SJCRH30 (cell line): ENCODE measurements around the gene TRMT2A. TPM values are rescaled to one million over a fixed set of nuclear protein-coding genes. Genes with fewer than 3 reads are reported as not detected.
A peak's percentile ranks its signal among the peaks of the same experiment; 100 is the strongest.
"Not testable (repeated sequence)": the region's sequence is repeated elsewhere in the genome, so short reads cannot be mapped to it uniquely, and the experiment has no call there.

Experiments
- DNase-seq, 2 experiments: peaks; one replicate each; pipeline ENCODE4 v3.0.0-alpha.2; 2015 to 2020
- H3K27ac ChIP-seq: fragments of 250-450 bp; sonication (Bioruptor Pico); 2 replicates; pipeline ENCODE4 v1.5.1; 2020; ENCODE audit warnings: mild to moderate bottlenecking, moderate library complexity
- H3K27me3 ChIP-seq: fragments of 250-450 bp; sonication (Bioruptor Pico); 2 replicates; pipeline ENCODE4 v1.5.1; 2020; ENCODE audit warnings: mild to moderate bottlenecking, moderate library complexity
- H3K36me3 ChIP-seq: fragments of 250-450 bp; sonication (Bioruptor Pico); 2 replicates; pipeline ENCODE4 v1.5.1; 2020; ENCODE audit warnings: mild to moderate bottlenecking, moderate library complexity
- H3K4me1 ChIP-seq: fragments of 250-450 bp; sonication (Bioruptor Pico); 2 replicates; pipeline ENCODE4 v1.5.1; 2020; ENCODE audit warnings: mild to moderate bottlenecking, moderate library complexity
- H3K4me3 ChIP-seq: fragments of 250-450 bp; sonication (Bioruptor Pico); 2 replicates; pipeline ENCODE4 v1.5.1; 2020; ENCODE audit warnings: mild to moderate bottlenecking, moderate library complexity
- H3K9me3 ChIP-seq: fragments of 250-450 bp; sonication (Bioruptor Pico); replicated peaks from 2 replicates; pipeline ENCODE4 v1.5.1; 2020; ENCODE audit warnings: mild to moderate bottlenecking, moderate library complexity
- total RNA-seq: library from RNA; depleted of rRNA; stranded (reverse); fragments of >200 nt; shearing (Covaris generic); gene quantifications from 2 replicates; pipeline ENCODE4 v1.2.3, GENCODE V29; 2014; rRNA removed

Gene TRMT2A, protein sequence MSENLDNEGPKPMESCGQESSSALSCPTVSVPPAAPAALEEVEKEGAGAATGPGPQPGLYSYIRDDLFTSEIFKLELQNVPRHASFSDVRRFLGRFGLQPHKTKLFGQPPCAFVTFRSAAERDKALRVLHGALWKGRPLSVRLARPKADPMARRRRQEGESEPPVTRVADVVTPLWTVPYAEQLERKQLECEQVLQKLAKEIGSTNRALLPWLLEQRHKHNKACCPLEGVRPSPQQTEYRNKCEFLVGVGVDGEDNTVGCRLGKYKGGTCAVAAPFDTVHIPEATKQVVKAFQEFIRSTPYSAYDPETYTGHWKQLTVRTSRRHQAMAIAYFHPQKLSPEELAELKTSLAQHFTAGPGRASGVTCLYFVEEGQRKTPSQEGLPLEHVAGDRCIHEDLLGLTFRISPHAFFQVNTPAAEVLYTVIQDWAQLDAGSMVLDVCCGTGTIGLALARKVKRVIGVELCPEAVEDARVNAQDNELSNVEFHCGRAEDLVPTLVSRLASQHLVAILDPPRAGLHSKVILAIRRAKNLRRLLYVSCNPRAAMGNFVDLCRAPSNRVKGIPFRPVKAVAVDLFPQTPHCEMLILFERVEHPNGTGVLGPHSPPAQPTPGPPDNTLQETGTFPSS
- 23.6 and 28.3 TPM in 2 replicates for total RNA-seq

DNA sequence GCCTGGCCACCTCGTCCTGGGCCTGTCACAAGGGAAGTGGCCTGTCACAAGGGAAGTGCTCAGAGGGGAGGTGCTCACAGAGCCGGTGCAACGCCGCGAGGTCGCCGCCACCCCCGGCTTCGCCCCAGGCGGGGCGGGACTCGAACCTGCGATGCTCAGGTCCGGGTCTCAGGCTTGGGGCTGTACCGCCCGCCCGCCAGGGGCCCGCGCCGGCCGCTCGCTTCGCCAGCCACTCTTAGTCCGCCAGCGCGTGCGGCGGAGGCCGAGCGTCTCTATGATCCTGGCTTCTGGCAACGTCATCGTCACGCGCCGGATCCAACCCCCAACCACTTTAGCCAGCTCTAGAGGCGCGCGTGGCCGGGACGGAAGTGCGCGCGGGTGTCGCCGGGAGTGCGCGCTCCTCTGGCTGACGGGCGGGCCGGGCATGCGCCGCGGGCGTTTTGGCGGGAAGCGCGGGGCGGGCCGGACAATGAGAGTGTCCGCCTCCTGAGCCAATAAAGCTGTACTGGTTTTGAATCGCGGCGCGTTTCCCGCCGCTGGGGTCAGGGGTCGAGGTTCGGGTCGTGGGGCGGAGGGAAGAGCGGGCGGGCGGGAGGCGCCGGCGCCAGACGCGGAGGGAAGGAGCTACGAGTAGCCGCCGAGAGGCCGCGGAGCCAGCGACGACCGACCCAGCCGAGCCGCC is at the start of gene TRMT2A:
Gene TRMT2A, minus strand, starts transcription at position 276 of the 682 bp plus-strand sequence. CDS start 320 bp downstream, outside the sequence.
- peaks cover 50% of the 10 kb centered on the region for H3K36me3 ChIP-seq
- H3K4me1 ChIP-seq, result peaks cover 8% of the 10 kb centered on the region
- H3K27ac ChIP-seq, result peak within 1 kb of the TSS; percentile 86
- DNase-seq, result peak; percentile 97 to 98
- H3K4me3 ChIP-seq, result peak within 1 kb of the TSS; percentile 84
- no peaks in the 10 kb centered on the region for H3K9me3 ChIP-seq
- no peaks in the 10 kb centered on the region for H3K27me3 ChIP-seq

DNA sequence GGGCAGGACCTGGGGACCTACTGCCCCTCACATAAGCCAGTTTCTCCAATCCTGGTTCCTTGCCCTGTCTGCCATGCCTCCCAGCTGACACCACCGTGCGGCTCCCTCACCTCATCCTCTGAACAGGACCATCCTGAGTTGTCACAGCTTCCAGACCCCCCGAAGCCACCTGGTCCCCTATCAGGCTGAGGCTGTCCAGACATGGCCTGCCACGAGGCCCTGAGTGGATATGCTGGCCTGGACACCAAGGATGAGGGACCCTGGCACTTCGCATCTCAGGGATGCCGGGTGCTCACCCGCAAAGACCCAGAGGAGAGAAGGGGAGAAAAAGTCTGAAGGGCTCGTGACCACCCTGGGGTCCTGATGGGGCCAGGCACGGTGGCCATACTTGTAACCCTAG is 49.7 kb upstream of the TRMT2A start:
- H3K9me3 ChIP-seq, result no peaks in the 10 kb centered on the region

DNA sequence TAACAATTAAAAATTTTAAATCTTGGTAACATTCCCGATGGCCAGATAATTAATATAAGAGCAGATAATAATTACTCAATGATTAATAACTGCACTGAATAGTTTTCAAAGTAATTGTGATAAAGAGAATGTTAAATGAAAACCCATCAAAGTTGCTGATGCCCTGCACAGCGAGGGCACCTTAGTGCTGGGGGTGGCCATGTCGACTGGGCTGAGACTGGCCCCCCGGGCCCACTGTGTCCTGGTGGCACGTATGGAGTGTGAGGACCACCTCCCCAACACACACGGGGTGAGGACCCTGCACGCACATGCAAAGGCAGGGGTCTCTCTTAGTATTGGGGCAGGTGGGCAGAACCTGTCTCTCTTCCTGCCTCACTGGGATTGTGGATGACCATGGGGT is 48.9 kb upstream of the TRMT2A start:
- H3K9me3 ChIP-seq, result no peaks in the 10 kb centered on the region
- H3K36me3 ChIP-seq, result no peaks in the 10 kb centered on the region
- no peaks in the 10 kb centered on the region for H3K27me3 ChIP-seq
- H3K27ac ChIP-seq, result no peak overlapping the region
- H3K4me3 ChIP-seq, result no peak overlapping the region
- DNase-seq, result no peak
- H3K4me1 ChIP-seq, result no peaks in the 10 kb centered on the region

More for the DNA sequence above, 49.7 kb upstream of the TRMT2A start:
- no peaks in the 10 kb centered on the region for H3K36me3 ChIP-seq
- no peaks in the 10 kb centered on the region for H3K4me1 ChIP-seq
- no peak overlapping the region for H3K27ac ChIP-seq
- no peak for DNase-seq
- no peak overlapping the region for H3K4me3 ChIP-seq
- H3K27me3 ChIP-seq, result no peaks in the 10 kb centered on the region

DNA sequence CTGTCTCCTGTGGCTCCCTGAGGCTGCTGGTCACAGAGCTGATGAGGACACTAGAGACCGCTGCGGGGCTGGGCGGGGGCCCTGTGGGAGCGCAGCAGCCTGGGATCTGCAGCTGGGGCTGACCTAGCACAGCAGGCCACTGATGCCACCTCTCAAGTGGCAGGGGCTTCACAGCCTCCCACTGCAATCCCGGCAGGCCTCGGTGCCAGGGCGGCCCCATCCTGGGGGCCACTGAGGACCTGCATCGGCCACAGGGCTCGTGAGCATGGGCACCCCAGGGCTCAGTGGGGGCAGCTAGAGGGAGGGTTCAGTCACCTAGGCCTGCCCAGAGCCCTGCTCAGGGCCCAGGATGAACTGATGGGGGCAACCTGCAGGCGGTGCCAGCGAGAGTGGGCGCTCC is 48.4 kb upstream of the TRMT2A start:
- no peaks in the 10 kb centered on the region for H3K36me3 ChIP-seq
- H3K27me3 ChIP-seq, result no peaks in the 10 kb centered on the region
- no peaks in the 10 kb centered on the region for H3K9me3 ChIP-seq
- H3K4me3 ChIP-seq, result no peak overlapping the region
- no peak overlapping the region for H3K27ac ChIP-seq
- H3K4me1 ChIP-seq, result no peaks in the 10 kb centered on the region
- no peak for DNase-seq

DNA sequence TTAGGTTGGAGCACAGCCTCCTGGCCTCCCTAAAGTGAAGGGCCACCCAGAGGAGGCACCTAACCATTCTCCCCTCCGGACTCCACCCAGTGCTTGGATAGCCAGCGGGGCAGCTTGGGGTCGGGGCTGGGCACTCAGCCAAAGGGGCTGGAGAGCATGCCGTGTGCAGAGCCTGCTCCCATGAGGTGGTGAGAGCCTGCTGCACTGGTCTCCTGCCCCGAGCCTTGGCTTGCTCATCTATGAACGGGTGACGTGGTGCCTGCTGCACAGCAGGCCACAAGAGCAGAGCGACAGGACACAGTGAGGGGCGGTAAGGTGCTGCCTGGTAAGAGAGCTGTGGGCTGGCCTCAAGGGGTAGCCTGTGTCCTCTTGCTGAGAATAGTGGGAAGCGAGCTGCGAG is 47.8 kb upstream of the TRMT2A start:
- H3K36me3 ChIP-seq, result no peaks in the 10 kb centered on the region
- DNase-seq, result no peak
- no peaks in the 10 kb centered on the region for H3K9me3 ChIP-seq
- H3K27me3 ChIP-seq, result no peaks in the 10 kb centered on the region
- no peaks in the 10 kb centered on the region for H3K4me1 ChIP-seq
- H3K27ac ChIP-seq, result no peak overlapping the region
- H3K4me3 ChIP-seq, result no peak overlapping the region

DNA sequence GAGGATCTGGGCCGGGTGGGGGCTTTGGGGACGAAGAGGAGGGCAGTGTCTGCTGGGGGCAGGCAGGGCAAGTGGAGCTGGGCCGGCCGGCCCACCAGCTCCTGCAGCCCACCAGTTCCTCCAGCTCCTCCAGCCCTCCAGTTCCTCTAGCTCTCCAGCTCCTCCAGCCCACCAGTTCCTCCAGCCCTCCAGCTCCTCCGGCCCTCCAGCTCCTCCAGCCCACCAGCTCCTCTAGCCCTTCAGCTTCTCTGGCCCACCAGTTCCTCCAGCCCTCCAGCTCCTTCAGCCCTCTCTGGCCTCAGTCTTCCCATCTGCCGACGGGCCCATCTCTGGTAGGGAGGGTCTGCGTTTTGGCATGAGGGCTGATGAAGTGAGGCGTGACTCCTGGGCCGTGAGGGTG is 43.0 kb upstream of the TRMT2A start:
- Histone ChIP-seq H3K36me3 (no peaks in the 10 kb centered on the region), H3K4me3 (no peak overlapping the region), H3K9me3 (no peaks in the 10 kb centered on the region), H3K4me1 (no peaks in the 10 kb centered on the region; the same call in 1 of the 2 replicates), H3K27me3 (peaks cover 14% of the 10 kb centered on the region), H3K27ac (no peak overlapping the region)
- DNase-seq, result no peak

DNA sequence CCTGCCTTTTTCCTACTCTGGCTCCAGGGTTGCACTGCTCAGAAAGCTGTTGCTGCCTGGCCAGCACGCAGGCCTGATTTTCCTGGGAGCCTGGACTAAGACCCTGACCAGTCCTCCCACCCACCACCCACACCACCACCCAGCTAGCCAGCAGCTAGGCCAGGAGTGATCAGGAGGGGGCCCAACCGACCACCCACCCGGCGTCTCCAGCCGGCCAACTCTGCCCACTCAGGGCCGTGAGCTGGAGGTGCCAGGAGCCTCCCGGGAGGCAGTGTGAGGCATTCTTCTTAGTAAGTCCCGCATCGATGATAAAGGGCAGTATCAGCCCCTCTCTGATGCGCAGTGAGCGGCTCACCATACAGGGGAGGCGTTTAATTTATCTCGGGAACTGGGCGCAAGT is 42.5 kb upstream of the TRMT2A start:
- not testable (repeated sequence) for DNase-seq, H3K36me3 ChIP-seq, H3K9me3 ChIP-seq, H3K4me1 ChIP-seq, H3K4me3 ChIP-seq, H3K27ac ChIP-seq
- peaks cover 14% of the 10 kb centered on the region for H3K27me3 ChIP-seq

DNA sequence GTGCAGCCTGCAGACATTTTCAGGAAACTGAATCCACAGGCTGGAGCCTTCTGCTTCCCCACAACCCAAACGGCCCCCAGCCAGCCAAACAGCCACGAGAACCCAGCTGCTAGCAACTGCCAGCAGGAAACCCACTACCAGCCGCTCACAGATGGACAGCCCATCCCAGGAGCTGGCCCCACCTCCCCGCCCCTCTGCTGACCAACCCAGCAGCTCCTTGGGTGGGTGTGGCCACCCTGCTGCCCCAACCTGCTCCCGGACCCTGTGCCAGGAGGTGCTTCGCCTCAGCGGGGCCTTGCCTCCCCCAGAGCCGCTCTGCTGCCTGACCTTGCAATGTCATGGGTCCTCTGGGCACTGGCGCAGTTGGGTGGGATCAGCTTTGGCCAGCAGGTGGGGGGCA is 42.0 kb upstream of the TRMT2A start:
- Histone ChIP-seq H3K36me3 (no peaks in the 10 kb centered on the region), H3K4me1 (peaks cover under 1% of the 10 kb centered on the region), H3K9me3 (no peaks in the 10 kb centered on the region), H3K27me3 (peaks cover 14% of the 10 kb centered on the region), H3K27ac (no peak overlapping the region), H3K4me3 (no peak overlapping the region)
- peak; percentile 43 to 50 for DNase-seq

DNA sequence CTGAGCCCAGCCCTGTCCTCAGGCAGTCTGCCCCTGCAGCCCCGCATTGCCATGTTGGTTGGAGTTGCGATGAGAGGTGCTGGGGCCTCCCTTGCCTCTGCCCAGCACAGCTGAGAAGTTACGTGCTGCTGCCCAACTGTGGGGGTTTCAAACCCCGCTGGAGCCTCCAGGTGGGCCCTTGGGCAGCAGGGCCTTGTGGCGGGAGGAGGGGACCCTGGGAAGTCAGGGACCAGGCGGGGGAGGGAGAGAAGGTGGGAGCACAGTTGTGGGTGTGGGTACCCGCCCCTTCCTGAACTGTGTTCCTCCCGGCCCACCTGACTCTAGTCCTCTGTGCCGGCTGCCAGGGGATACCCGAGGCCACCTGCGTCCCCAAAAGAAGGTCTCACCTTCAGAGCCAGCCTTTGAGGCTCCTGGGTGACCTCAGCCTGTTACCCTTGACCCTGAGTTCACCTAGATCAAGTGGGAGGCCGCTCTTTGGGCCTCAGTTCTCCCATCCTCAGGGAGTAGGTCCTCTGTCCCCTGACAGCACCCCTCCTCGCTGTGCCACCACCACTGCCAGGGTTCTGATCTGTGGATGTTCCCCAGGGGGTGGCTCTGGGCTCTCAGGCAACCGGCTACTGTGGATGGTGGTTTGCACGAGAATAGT is 41.5 kb upstream of the TRMT2A start:
- H3K27me3 ChIP-seq, result peaks cover 14% of the 10 kb centered on the region
- H3K27ac ChIP-seq, result no peak overlapping the region
- H3K36me3 ChIP-seq, result no peaks in the 10 kb centered on the region
- H3K9me3 ChIP-seq, result no peaks in the 10 kb centered on the region
- DNase-seq, result no peak
- H3K4me3 ChIP-seq, result no peak overlapping the region
- peaks cover 4% of the 10 kb centered on the region for H3K4me1 ChIP-seq

DNA sequence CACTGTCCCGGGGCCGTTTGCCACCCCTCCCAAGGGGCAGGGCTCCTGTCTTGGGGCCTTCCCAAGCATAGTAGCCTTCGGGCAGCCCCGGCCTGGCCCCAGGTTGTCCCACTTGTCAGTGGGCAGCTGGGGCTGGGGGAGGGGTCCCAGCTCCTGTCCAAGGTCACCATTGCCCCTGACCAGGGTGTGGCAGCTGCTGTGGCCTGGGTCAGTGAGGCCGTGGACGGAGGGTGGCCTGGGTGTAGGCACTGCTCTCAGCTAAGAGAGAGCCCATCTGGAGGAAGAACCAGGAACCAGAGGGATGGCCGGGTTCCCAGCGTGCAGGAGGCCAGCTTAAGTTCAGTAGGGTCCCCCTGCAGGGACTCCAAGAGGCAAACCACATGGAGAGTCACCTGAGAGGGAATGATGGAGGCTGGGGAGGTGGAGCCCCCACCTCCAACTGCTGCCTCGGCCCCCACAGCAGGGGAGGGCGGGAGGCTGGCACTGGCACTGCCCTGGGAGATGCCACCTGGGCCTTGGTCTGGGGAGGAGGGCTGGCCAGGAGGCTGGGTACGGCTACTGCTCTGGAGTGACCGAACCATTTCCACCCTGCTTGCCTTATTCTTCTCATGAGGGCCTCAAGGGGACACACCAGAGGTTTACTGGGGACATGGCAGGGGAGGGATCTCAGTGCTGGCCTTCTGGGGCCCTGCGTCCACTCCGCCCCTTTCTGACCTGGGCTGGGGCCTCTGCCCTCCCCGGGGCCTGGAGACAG is 40.6 kb upstream of the TRMT2A start:
- no peak overlapping the region for H3K27ac ChIP-seq
- no peaks in the 10 kb centered on the region for H3K36me3 ChIP-seq
- no peak overlapping the region for H3K4me3 ChIP-seq
- peaks cover 16% of the 10 kb centered on the region for H3K27me3 ChIP-seq
- no peak for DNase-seq
- H3K9me3 ChIP-seq, result no peaks in the 10 kb centered on the region
- peaks cover 4% of the 10 kb centered on the region for H3K4me1 ChIP-seq

DNA sequence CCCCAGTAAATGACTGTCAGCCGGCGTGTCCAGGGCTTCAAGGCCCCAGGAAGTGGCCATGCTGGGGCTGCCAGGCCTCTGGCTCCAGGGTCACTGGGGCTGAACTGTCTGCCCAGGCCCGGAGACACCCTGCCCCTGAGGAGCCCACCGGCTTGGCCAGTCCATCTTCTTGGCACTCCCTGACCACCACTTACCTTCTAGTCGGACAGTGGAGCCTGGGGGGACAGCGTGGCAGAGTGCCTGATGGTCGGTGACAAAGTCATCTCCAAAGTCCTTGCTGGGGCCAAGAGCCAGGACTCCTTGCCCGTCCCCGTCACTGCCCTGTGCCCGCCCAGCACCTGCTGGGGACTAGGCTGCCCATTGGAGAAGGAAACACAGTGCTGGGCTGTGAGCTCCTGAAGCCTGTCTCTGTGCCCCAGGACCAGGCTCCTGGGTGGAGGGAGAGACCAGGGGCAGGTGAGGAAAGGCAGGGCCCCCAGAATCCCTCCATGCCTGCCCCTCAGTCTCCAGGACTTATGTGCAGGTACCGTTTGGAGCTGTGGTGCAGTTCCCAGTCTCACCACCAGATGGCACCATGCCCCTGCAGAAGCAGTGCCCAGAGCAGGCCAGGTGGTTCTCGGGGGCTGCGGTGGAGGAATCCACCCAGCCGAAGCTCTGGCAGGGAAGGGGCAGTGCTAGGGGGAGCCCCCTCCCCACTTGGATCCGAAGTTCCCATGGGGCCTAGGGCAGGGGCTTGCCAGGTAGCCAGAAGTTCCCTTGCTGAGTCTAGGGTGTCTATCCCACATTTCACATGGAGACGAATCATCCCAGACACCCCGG is 39.8 kb upstream of the TRMT2A start:
- H3K9me3 ChIP-seq, result no peaks in the 10 kb centered on the region
- H3K27me3 ChIP-seq, result peaks cover 19% of the 10 kb centered on the region
- no peaks in the 10 kb centered on the region for H3K36me3 ChIP-seq
- H3K4me3 ChIP-seq, result no peak overlapping the region
- peaks cover 4% of the 10 kb centered on the region for H3K4me1 ChIP-seq
- no peak overlapping the region for H3K27ac ChIP-seq
- DNase-seq, result peak; percentile 70 to 83

DNA sequence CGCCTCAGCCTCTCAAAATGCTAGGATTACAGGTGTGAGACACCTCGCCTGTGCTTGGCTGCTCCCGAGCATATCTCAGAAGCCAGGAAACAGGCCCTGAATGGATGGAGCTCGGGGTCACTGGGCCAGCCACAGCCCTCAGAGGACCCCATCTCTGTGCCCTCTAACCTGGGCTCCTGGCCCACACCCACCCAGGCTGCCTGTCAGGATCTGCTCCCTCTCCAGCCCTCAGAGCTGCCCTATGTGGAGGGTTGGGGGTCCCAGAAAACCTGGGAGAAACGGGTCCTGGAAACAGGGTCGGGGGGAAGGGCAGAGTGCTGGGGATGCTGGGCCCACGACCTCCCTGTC is 39.0 kb upstream of the TRMT2A start:
- Histone ChIP-seq H3K4me1 (peaks cover 4% of the 10 kb centered on the region), H3K36me3 (no peaks in the 10 kb centered on the region), H3K9me3 (no peaks in the 10 kb centered on the region), H3K4me3 (no peak overlapping the region), H3K27ac (no peak overlapping the region), H3K27me3 (peaks cover 19% of the 10 kb centered on the region)
- no peak for DNase-seq

DNA sequence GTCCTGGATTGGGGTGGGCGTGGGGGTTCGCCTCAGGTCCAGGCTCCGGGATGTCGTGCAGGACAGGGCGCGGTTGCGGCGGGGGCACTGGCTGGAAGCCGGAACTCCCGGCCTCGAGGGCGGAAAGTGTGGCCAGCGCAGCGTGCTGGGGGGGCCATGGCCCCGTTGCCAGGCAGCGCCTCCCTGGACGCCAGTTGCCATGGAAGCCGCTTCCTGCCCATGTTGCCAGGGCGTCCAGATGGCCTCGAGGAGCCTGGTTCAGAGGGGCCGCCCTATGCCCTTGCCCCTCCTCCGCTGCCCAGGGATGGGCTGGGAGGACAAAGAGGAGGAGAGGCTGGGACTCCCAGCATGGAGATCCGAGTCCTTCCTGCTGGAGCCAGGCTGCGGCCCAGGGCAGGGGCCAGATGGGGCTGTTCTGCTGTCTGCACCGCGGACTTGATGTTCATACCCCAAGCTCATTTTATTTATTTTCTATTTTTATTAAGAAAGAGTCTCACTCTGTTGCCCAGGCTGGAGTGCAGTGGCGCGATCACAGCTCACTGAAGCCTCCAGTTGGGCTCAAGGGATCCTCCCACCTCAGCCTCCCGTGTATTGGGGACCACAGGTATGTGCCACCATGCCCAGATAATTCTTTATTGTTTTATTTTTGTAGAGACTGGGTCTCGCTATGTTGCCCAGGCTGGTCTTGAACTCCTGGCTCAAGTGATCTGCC is 38.5 kb upstream of the TRMT2A start:
- peak; percentile 47 to 48 for DNase-seq
- peaks cover 4% of the 10 kb centered on the region for H3K4me1 ChIP-seq
- no peak overlapping the region for H3K27ac ChIP-seq
- no peak overlapping the region for H3K4me3 ChIP-seq
- peaks cover 19% of the 10 kb centered on the region for H3K27me3 ChIP-seq
- H3K36me3 ChIP-seq, result no peaks in the 10 kb centered on the region
- H3K9me3 ChIP-seq, result no peaks in the 10 kb centered on the region
